HL-60 (cell line): ENCODE measurements around the gene PPM1F.

Experiments used
- DNase-seq, 2 experiments: peaks; one replicate each; pipeline ENCODE4 v3.0.0-alpha.2; 2010 to 2020; ENCODE audit warnings: low read depth in 1 of 2, low spot score in 1 of 2
- H3K27ac ChIP-seq: fragments of 250-450 bp; sonication (Bioruptor Pico); replicated peaks from 2 replicates; pipeline ENCODE4 v1.5.1; 2020; ENCODE audit warnings: mild to moderate bottlenecking, moderate library complexity
- H3K27me3 ChIP-seq: fragments of 250-450 bp; sonication (Bioruptor Pico); 2 replicates; pipeline ENCODE4 v1.5.1; 2021; ENCODE audit warnings: mild to moderate bottlenecking, moderate library complexity; ENCODE audit not compliant: insufficient read depth, poor library complexity, severe bottlenecking
- H3K4me3 ChIP-seq: replicated peaks from 2 replicates; pipeline ENCODE4 v1.5.1; 2011; ENCODE audit warnings: mild to moderate bottlenecking, control low read depth, low read length; ENCODE audit not compliant: insufficient read depth
- GABPA ChIP-seq: IDR thresholded peaks from 2 replicates; pipeline ENCODE4 v1.6.1; 2012; ENCODE audit warnings: low read depth
- POLR2AphosphoS5 ChIP-seq: IDR thresholded peaks from 2 replicates; pipeline ENCODE4 v1.6.1; 2012; ENCODE audit warnings: low read depth
- SPI1 ChIP-seq: IDR thresholded peaks from 2 replicates; pipeline ENCODE4 v1.6.1; 2012; ENCODE audit warnings: low read depth, mild to moderate bottlenecking, borderline replicate concordance
- TF ChIP-seq, protein P1 (sequence below): IDR thresholded peaks from one replicate; pipeline ENCODE4 v1.5.1; 2011; ENCODE audit warnings: low read length, control low read depth, inconsistent platforms; ENCODE audit not compliant: insufficient read depth
- TF ChIP-seq, protein P2 (sequence below): IDR thresholded peaks from 2 replicates; pipeline ENCODE4 v1.6.1; 2012; ENCODE audit warnings: low read depth; ENCODE audit not compliant: insufficient replicate concordance

PPM1F gene

DNA sequence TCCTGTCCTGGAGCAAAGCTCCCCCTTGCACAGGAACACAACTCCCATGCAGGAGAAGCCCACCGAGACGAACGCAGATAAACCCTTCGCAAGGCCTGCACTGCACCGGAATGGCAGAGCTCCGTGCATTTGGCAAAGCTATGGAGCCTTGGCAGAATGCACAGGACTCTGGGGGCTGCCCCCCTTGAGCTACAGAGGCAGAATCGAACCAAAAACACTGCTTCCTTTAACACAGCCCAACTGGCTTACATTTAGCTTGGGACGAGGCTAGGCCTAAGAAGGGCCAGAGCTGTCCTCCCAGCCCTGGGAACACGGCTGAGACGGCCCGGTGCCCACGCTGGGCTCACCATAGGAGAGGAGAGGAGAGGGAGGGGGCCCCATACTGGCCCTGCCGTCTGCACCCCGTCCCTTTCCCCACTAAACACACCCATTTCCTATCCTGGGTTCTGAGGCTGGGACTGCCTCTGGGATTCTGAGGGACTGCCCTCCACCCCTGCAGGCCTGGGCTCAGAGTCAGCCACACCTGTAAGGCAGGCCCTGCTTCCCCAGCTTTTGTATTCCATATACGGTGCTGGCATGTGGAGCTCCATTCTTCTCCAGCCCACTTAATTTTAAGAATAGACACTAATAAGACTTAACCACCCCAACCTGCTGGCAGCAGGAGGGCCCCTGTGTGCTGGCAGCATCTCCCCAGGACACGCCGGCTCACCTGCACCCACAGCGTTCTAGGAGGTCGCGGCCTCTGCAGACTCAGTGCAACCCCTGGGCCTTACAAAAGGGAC lies 32.9 kb downstream of the PPM1F start:
- DNase-seq = no peak
- TF ChIP-seq SPI1 = no peak
- TF ChIP-seq, protein P1, sequence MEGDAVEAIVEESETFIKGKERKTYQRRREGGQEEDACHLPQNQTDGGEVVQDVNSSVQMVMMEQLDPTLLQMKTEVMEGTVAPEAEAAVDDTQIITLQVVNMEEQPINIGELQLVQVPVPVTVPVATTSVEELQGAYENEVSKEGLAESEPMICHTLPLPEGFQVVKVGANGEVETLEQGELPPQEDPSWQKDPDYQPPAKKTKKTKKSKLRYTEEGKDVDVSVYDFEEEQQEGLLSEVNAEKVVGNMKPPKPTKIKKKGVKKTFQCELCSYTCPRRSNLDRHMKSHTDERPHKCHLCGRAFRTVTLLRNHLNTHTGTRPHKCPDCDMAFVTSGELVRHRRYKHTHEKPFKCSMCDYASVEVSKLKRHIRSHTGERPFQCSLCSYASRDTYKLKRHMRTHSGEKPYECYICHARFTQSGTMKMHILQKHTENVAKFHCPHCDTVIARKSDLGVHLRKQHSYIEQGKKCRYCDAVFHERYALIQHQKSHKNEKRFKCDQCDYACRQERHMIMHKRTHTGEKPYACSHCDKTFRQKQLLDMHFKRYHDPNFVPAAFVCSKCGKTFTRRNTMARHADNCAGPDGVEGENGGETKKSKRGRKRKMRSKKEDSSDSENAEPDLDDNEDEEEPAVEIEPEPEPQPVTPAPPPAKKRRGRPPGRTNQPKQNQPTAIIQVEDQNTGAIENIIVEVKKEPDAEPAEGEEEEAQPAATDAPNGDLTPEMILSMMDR = no peak
- TF ChIP-seq, protein P2, sequence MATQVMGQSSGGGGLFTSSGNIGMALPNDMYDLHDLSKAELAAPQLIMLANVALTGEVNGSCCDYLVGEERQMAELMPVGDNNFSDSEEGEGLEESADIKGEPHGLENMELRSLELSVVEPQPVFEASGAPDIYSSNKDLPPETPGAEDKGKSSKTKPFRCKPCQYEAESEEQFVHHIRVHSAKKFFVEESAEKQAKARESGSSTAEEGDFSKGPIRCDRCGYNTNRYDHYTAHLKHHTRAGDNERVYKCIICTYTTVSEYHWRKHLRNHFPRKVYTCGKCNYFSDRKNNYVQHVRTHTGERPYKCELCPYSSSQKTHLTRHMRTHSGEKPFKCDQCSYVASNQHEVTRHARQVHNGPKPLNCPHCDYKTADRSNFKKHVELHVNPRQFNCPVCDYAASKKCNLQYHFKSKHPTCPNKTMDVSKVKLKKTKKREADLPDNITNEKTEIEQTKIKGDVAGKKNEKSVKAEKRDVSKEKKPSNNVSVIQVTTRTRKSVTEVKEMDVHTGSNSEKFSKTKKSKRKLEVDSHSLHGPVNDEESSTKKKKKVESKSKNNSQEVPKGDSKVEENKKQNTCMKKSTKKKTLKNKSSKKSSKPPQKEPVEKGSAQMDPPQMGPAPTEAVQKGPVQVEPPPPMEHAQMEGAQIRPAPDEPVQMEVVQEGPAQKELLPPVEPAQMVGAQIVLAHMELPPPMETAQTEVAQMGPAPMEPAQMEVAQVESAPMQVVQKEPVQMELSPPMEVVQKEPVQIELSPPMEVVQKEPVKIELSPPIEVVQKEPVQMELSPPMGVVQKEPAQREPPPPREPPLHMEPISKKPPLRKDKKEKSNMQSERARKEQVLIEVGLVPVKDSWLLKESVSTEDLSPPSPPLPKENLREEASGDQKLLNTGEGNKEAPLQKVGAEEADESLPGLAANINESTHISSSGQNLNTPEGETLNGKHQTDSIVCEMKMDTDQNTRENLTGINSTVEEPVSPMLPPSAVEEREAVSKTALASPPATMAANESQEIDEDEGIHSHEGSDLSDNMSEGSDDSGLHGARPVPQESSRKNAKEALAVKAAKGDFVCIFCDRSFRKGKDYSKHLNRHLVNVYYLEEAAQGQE = no peak
- no peak for TF ChIP-seq GABPA
- TF ChIP-seq POLR2AphosphoS5 = no peak
- H3K4me3 ChIP-seq = no peak overlapping the region
- no peak overlapping the region for H3K27ac ChIP-seq
- H3K27me3 ChIP-seq = no peaks in the 10 kb centered on the region

DNA sequence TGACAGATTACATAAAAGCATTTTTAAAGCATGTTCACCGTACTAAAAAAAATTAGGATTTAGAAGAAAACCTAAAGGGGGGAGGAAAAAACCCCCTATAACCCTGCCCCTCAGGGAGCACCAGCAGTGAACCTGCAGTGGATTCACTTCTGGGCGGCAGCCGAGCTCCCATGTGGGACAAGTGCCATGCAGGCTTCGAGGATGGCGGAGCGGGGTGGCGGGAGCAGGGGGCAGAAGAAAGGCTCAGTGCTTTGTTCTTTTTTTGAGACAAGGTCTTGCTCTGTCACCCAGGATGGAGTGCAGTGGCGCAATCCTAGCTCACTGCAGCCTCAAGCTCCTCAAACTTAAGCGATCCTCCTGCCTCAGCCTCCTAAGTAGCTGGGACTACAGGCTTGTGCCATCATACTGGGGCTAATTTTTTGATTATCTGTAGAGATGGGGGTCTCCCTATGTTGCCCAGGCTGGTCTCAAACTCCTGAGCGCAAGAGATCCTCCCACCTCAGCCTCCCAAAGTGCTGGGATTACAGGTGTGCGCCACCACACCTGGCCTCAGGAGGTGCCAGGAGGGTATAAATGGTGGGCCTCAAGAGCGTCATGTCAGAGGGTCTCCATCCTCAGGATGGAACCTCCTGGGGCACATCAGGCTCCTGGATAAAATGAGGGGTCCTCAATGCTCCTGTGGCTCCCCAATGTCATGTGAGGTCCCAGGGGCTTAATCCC lies 34.0 kb downstream of the PPM1F start:
- TF ChIP-seq SPI1 = no peak
- TF ChIP-seq, protein P2 = no peak
- TF ChIP-seq, protein P1 = no peak
- no peak for TF ChIP-seq POLR2AphosphoS5
- no peak for TF ChIP-seq GABPA
- H3K27ac ChIP-seq = no peak overlapping the region
- DNase-seq = no peak

DNA sequence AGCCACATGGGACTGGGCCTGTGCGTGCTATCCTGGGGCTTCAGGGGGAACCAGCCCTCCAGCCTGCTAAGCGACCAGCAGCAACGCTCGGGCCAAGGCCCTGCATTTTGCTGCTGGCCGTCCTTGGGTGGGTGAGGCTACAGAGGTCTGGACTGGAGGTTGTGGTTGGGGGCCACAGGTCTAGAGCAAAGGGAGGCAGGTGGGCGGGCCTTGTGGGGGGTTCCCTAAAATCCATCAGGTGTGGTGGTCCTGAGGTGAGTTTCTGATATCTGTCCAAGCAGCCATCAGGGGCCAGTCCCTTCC lies 34.7 kb downstream of the PPM1F start:
- no peak for DNase-seq
- H3K4me3 ChIP-seq = no peak overlapping the region
- TF ChIP-seq, protein P2 = no peak
- TF ChIP-seq POLR2AphosphoS5 (no peak), GABPA (no peak), SPI1 (no peak)
- TF ChIP-seq, protein P1 = no peak
- H3K27ac ChIP-seq = no peak overlapping the region
- H3K27me3 ChIP-seq = no peaks in the 10 kb centered on the region

More for the DNA sequence above, 34.0 kb downstream of the PPM1F start:
- H3K27me3 ChIP-seq = no peaks in the 10 kb centered on the region
- no peak overlapping the region for H3K4me3 ChIP-seq
